HCT116 (cell line): ENCODE results near the gene PNPLA5. TPM values are rescaled to one million over a fixed set of nuclear protein-coding genes. Genes with fewer than 3 reads are reported as not detected.

Experiments
- ATAC-seq: fragments of 200-7000 bp; cut with Tn5 transposase; 2 replicates; pipeline ENCODE4 v1.9.1; 2020; ENCODE audit warnings: mild to moderate bottlenecking, moderate library complexity
- BruUV-seq: library from RNA; stranded (reverse); fragments of 400-500 nt; replicated peaks from 2 replicates; lab custom pipeline; 2021; lab: Mats Ljungman, UMichigan
- CTCF ChIA-PET: fragments of 300-600 bp; sonication (Branson Sonifier 250); formaldehyde crosslinking; loops from one replicate; lab custom pipeline; 2021; ENCODE audit warnings: antibody characterized with exemption; lab: Charles Lee
- POLR2A ChIA-PET: fragments of 300-600, 350-600 bp; sonication (Branson Sonifier 250); formaldehyde crosslinking; loops from one replicate; lab custom pipeline; 2021; ENCODE audit warnings: antibody characterized with exemption; lab: Charles Lee
- RAD21 ChIA-PET, 2 experiments: fragments of 300-600 bp; sonication (Branson Sonifier 250); formaldehyde crosslinking; loops; one replicate each; lab custom pipeline; 2023; ENCODE audit warnings: low total read pairs in 2 of 2; ENCODE audit not compliant: uncharacterized antibody in 2 of 2, unreplicated experiment in 2 of 2, low non-redundant PET in 1 of 2; lab: Charles Lee
- DNase-seq: peaks from one replicate; pipeline ENCODE4 v3.0.0-alpha.2; 2010; ENCODE audit warnings: low read depth, low spot score
- H2AFZ ChIP-seq: fragments of 200-600 bp; shearing (Covaris generic), sonication (generic); 2 replicates; pipeline ENCODE4 v1.6.1; 2017; ENCODE audit warnings: low read depth, mixed run types, mixed read lengths, antibody characterized with exemption, low read length; ENCODE audit not compliant: poor library complexity, severe bottlenecking
- H3K27ac ChIP-seq: 2 replicates; pipeline ENCODE4 v1.5.1; 2012; ENCODE audit warnings: low read depth, low read length
- H3K27me3 ChIP-seq: fragments of 200-600 bp; sonication (generic); 2 replicates; pipeline ENCODE4 v1.6.1; 2016; ENCODE audit warnings: mixed run types, low read length, mixed read lengths; ENCODE audit not compliant: insufficient read depth
- H3K36me3 ChIP-seq, 2 experiments: fragments of 200-500 bp in 1 of 2; fragments of 200-600 bp in 1 of 2; sonication (Bioruptor generic) in 1 of 2; sonication (generic) in 1 of 2; 2 replicates each; pipeline versions ENCODE4 v1.5.1 to v1.6.1; 2014 to 2016; ENCODE audit warnings: low read length in 2 of 2, inconsistent platforms in 1 of 2, mixed read lengths in 1 of 2, mixed run types in 1 of 2; ENCODE audit not compliant: insufficient read depth in 2 of 2, control insufficient read depth in 1 of 2
- H3K4me1 ChIP-seq, 2 experiments: fragments of 200-600 bp in 1 of 2; sonication (generic) in 1 of 2; 2 replicates each; pipeline versions ENCODE4 v1.5.1 to v1.6.1; 2012 to 2017; ENCODE audit warnings: low read length in 2 of 2, inconsistent platforms in 1 of 2, mild to moderate bottlenecking in 1 of 2, mixed read lengths in 1 of 2, mixed run types in 1 of 2, moderate library complexity in 1 of 2; ENCODE audit not compliant: insufficient read depth in 2 of 2, control insufficient read depth in 1 of 2
- H3K4me2 ChIP-seq: fragments of 200-600 bp; sonication (generic); 2 replicates; pipeline ENCODE4 v1.6.1; 2017; ENCODE audit warnings: mixed run types, low read length, mixed read lengths
- H3K4me3 ChIP-seq, 2 experiments: fragments of 200-600 bp in 1 of 2; sonication (generic) in 1 of 2; replicated peaks in 1 of 2; 2 replicates each; pipeline ENCODE4 v1.5.1; 2011 to 2016; ENCODE audit warnings: low read length in 2 of 2, control low read depth in 1 of 2, low read depth in 1 of 2, mild to moderate bottlenecking in 1 of 2, mixed read lengths in 1 of 2, mixed run types in 1 of 2
- H3K79me2 ChIP-seq: fragments of 200-600 bp; sonication (generic); 2 replicates; pipeline ENCODE4 v1.6.1; 2017; ENCODE audit warnings: mild to moderate bottlenecking, mixed run types, low read length, moderate library complexity, mixed read lengths; ENCODE audit not compliant: insufficient read depth
- H3K9ac ChIP-seq: fragments of 200-600 bp; sonication (generic); 2 replicates; pipeline ENCODE4 v1.6.1; 2016; ENCODE audit warnings: low read length, mixed read lengths
- H3K9me2 ChIP-seq: fragments of 200-600 bp; sonication (generic), shearing (Covaris generic); 2 replicates; pipeline ENCODE4 v1.6.1; 2017; ENCODE audit warnings: mixed run types, mild to moderate bottlenecking, moderate library complexity; ENCODE audit not compliant: insufficient read depth
- H3K9me3 ChIP-seq, 2 experiments: fragments of 200-500 bp in 1 of 2; fragments of 200-600 bp in 1 of 2; sonication (Bioruptor generic) in 1 of 2; sonication (generic) in 1 of 2; 2 replicates each; pipeline ENCODE4 v1.6.1; 2014 to 2017; ENCODE audit warnings: low read length in 2 of 2, mixed read lengths in 2 of 2, inconsistent platforms in 1 of 2, low read depth in 1 of 2, mild to moderate bottlenecking in 1 of 2, mixed run types in 1 of 2, moderate library complexity in 1 of 2; ENCODE audit not compliant: control insufficient read depth in 1 of 2, insufficient read depth in 1 of 2
- H4K20me1 ChIP-seq: fragments of 200-600 bp; sonication (generic), shearing (Covaris generic); 2 replicates; pipeline ENCODE4 v1.6.1; 2017; ENCODE audit warnings: mixed run types, mild to moderate bottlenecking, moderate library complexity; ENCODE audit not compliant: insufficient read depth
- CBX3 ChIP-seq: IDR thresholded peaks from 2 replicates; pipeline ENCODE4 v1.6.1; 2012; ENCODE audit warnings: low read depth
- EGR1 ChIP-seq: IDR thresholded peaks from 2 replicates; pipeline ENCODE4 v1.6.1; 2012; ENCODE audit warnings: low read depth
- EZH2 ChIP-seq: fragments of 200-600 bp; sonication (generic); IDR thresholded peaks from 2 replicates; pipeline ENCODE4 v1.6.1; 2017; ENCODE audit warnings: antibody characterized with exemption, mixed run types
- FOSL1 ChIP-seq: IDR thresholded peaks from 2 replicates; pipeline ENCODE4 v1.6.1; 2012; ENCODE audit warnings: low read depth
- JUND ChIP-seq: IDR thresholded peaks from 2 replicates; pipeline ENCODE4 v1.6.1; 2012
- POLR2A ChIP-seq: IDR thresholded peaks from 2 replicates; pipeline ENCODE4 v1.7.0; 2011; ENCODE audit warnings: borderline replicate concordance; ENCODE audit not compliant: insufficient read depth, insufficient read length; ENCODE audit errors: extremely low read depth
- POLR2AphosphoS5 ChIP-seq: IDR thresholded peaks from 2 replicates; pipeline ENCODE4 v1.6.1; 2011; ENCODE audit warnings: mild to moderate bottlenecking, low read depth, low read length, moderate library complexity
- SIN3A ChIP-seq: IDR thresholded peaks from 2 replicates; pipeline ENCODE4 v1.6.1; 2012; ENCODE audit warnings: low read depth
- YY1 ChIP-seq: IDR thresholded peaks from 2 replicates; pipeline ENCODE4 v1.6.1; 2011; ENCODE audit warnings: low read length, low read depth, moderate library complexity, mild to moderate bottlenecking; ENCODE audit not compliant: insufficient replicate concordance; ENCODE audit errors: extremely low read depth
- intact Hi-C: fragments of 100-400 bp; cut with micrococcal nuclease; formaldehyde crosslinking; loops from 2 replicates; pipeline ENCODE4 v1.10.0; 2022
- total RNA-seq: library from RNA; stranded (reverse); gene quantifications from one replicate; pipeline ENCODE4 v1.2.1, GENCODE V29; 2021; ENCODE audit not compliant: unreplicated experiment
- TF ChIP-seq, protein P1 (sequence below): IDR thresholded peaks from 2 replicates; pipeline ENCODE4 v1.6.1; 2012
- TF ChIP-seq, protein P2 (sequence below), 3 experiments: fragments of 200-600 bp in 1 of 3; sonication (generic) in 1 of 3; IDR thresholded peaks in 2 of 3; conservative IDR thresholded peaks in 1 of 3; 2 replicates each; pipeline ENCODE4 v1.5.1; 2012 to 2017; ENCODE audit warnings: low read depth in 2 of 3, low read length in 2 of 3, antibody characterized with exemption in 1 of 3, borderline replicate concordance in 1 of 3, control low read depth in 1 of 3, mild to moderate bottlenecking in 1 of 3, mixed read lengths in 1 of 3, mixed run types in 1 of 3, moderate library complexity in 1 of 3; ENCODE audit not compliant: insufficient read depth in 1 of 3
- TF ChIP-seq, protein P3 (sequence below): IDR thresholded peaks from 2 replicates; pipeline ENCODE4 v1.6.1; 2012

Gene PNPLA5
- total RNA-seq, 1 experiment from 2014 or later: 2.9 TPM

DNA sequence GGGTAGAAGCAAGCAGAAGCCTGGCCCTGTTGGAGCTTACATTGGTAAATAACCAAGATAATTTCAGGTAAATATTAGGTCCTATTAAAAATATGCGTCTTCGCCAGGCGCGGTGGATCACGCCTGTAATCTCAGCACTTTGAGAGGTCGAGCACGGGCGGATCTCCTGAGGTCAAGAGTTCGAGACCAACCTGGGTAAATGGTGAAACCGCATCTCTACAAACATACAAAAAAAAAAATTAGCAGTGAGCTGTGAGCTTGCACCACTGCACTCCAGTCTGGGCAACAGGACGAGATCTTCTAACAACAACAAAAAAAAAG, 29.0 kb downstream of the PNPLA5 start (continued):
- TF ChIP-seq, protein P1, sequence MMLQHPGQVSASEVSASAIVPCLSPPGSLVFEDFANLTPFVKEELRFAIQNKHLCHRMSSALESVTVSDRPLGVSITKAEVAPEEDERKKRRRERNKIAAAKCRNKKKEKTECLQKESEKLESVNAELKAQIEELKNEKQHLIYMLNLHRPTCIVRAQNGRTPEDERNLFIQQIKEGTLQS: no peak
- TF ChIP-seq EZH2 (no peak), YY1 (no peak), POLR2AphosphoS5 (no peak), FOSL1 (no peak), SIN3A (no peak), POLR2A (no peak)
- TF ChIP-seq, protein P2, sequence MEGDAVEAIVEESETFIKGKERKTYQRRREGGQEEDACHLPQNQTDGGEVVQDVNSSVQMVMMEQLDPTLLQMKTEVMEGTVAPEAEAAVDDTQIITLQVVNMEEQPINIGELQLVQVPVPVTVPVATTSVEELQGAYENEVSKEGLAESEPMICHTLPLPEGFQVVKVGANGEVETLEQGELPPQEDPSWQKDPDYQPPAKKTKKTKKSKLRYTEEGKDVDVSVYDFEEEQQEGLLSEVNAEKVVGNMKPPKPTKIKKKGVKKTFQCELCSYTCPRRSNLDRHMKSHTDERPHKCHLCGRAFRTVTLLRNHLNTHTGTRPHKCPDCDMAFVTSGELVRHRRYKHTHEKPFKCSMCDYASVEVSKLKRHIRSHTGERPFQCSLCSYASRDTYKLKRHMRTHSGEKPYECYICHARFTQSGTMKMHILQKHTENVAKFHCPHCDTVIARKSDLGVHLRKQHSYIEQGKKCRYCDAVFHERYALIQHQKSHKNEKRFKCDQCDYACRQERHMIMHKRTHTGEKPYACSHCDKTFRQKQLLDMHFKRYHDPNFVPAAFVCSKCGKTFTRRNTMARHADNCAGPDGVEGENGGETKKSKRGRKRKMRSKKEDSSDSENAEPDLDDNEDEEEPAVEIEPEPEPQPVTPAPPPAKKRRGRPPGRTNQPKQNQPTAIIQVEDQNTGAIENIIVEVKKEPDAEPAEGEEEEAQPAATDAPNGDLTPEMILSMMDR (IDR thresholded peaks at IDR 0.05 in 2 of 3, conservative IDR thresholded peaks at IDR 0.05 in 1 of 3; ENCODE audit: borderline replicate concordance in 1 of 3, insufficient read depth in 1 of 3, low read depth in 2 of 3, low read length in 2 of 3): no peak

DNA sequence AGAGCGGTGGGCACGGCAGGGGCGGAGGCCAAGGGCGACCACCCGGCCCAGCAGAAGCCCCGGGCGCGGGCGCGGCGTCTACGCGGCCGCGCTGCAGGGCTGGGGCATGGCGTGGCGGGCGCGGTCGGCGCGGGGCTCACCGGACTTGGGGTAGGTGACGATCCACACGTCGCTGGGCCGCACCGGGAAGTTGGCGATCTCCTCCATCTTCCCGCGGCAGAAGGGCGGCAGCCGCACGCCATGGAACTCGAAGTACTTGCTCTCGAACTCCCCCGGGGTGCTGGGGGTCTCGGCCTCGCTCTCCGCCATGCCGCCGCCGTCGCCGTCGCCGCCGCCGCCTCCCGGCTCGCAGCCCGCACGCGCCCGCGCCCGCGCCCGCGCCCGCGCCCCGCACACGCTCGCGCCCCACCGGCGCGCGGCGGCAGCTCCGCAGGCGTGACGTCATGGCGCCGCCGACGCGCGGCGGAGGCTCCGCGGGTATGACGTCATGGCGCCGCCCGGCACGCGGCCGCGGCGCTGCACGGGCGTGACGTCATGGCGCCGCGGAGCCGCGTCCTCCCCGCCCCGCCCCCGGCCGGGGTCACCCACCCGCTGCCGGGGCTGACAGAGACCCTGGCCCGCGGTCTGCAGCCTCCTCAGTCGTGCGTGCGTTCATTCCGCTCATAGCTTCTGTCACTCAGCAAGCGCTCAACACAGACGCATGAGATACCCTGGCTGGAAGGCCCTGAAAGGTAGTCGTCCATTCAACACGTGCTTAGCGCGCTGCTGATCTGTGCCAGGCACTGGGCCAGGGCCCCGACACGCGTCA, 29.5 kb downstream of the PNPLA5 start, which contains the start of gene SULT4A1:
SULT4A1 (minus strand) TSS at position 440 of the 808 bp plus-strand sequence; CDS start at position 309, 131 bp downstream.
- H3K79me2 ChIP-seq: peaks cover 42% of the 10 kb centered on the region
- intact Hi-C loops: no loop called here
- H2AFZ ChIP-seq: no peak within 1 kb of the TSS
- H3K9me3 ChIP-seq: peaks cover 0 to under 1% of the 10 kb centered on the region in 2 experiments; a peak in 1 of 4 replicates
- H4K20me1 ChIP-seq: no peaks in the 10 kb centered on the region
- CTCF ChIA-PET: interaction anchor here (1.4 kb wide), 1 partner anchor 21 kb away, joined by 4 read pairs; no protein-coding TSS in a partner anchor
- H3K4me3 ChIP-seq: peak within 1 kb of the TSS; percentile 44 to 55
- peak; percentile 19 for DNase-seq
- H3K27ac ChIP-seq: peak within 1 kb of the TSS; percentile 59; the same call in 1 of the 2 replicates
- H3K27me3 ChIP-seq: peaks cover 24% of the 10 kb centered on the region
- no TSS peak for BruUV-seq
- H3K9me2 ChIP-seq: no peaks in the 10 kb centered on the region
- POLR2A ChIA-PET: no interaction called here
- H3K4me1 ChIP-seq: peaks cover 0 to 12% of the 10 kb centered on the region in 2 experiments; a peak in 2 of 4 replicates
- RAD21 ChIA-PET: no interaction called here
- TF ChIP-seq SIN3A (no peak), EGR1 (no peak), JUND (no peak), CBX3 (no peak)
- TF ChIP-seq, protein P3, sequence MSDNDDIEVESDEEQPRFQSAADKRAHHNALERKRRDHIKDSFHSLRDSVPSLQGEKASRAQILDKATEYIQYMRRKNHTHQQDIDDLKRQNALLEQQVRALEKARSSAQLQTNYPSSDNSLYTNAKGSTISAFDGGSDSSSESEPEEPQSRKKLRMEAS: peak; percentile 33; the same call in 1 of the 2 replicates
- peak within 1 kb of the TSS; percentile 65 for H3K4me2 ChIP-seq
- ATAC-seq: peak; percentile 75
- H3K9ac ChIP-seq: peak within 1 kb of the TSS; percentile 42
- no peaks in the 10 kb centered on the region for H3K36me3 ChIP-seq
